Placental epithelial cell (primary cell): Measurements from ENCODE around the gene C11orf87. TPM values are rescaled to one million over a fixed set of nuclear protein-coding genes. Genes with fewer than 3 reads are reported as not detected.

Experiments used
- total RNA-seq: library from RNA; depleted of rRNA; stranded (reverse); fragments of >200 nt; gene quantifications from 2 replicates; pipeline ENCODE4 v1.2.3, GENCODE V29; 2012

C11orf87 gene
- total RNA-seq = not detected in 2 replicates

GRCh38 chr11:109421981-109422869, at the start of gene C11orf87:
Gene C11orf87 (plus strand): TSS chr11:109422190. CDS start chr11:109423634, 1,444 bp downstream.

